DND-41 (cell line): Measurements from ENCODE around the gene ANKRD13D.

Source experiments
- ATAC-seq: fragments of 200-7000 bp; cut with Tn5 transposase; 3 replicates; pipeline ENCODE4 v1.9.1; 2021; ENCODE audit warnings: low read depth; ENCODE audit not compliant: insufficient read depth
- DNase-seq: peaks from one replicate; pipeline ENCODE4 v3.0.0-alpha.2; 2020
- H2AFZ ChIP-seq: 2 replicates; pipeline ENCODE4 v1.6.0; 2012; ENCODE audit warnings: low read depth, low read length
- H3K27ac ChIP-seq: 2 replicates; pipeline ENCODE4 v1.5.1; 2012; ENCODE audit warnings: low read length, inconsistent platforms
- H3K27me3 ChIP-seq: fragments of 200-600 bp; sonication (generic); 2 replicates; pipeline ENCODE4 v1.6.0; 2012; ENCODE audit warnings: low read length, mild to moderate bottlenecking, inconsistent platforms; ENCODE audit not compliant: insufficient read depth, poor library complexity
- H3K36me3 ChIP-seq: 2 replicates; pipeline ENCODE4 v1.5.1; 2012; ENCODE audit warnings: low read length, inconsistent platforms; ENCODE audit not compliant: insufficient read depth
- H3K4me1 ChIP-seq: 2 replicates; pipeline ENCODE4 v1.5.1; 2012; ENCODE audit warnings: mild to moderate bottlenecking, low read length; ENCODE audit not compliant: insufficient read depth
- H3K4me2 ChIP-seq: 2 replicates; pipeline ENCODE4 v1.6.0; 2012; ENCODE audit warnings: mild to moderate bottlenecking, moderate library complexity, low read length, inconsistent platforms; ENCODE audit not compliant: insufficient read depth
- H3K4me3 ChIP-seq, 2 experiments: fragments of 200-600 bp in 1 of 2; shearing (Covaris generic) in 1 of 2; 2 replicates each; pipeline ENCODE4 v1.5.1; 2012 to 2016; ENCODE audit warnings: inconsistent platforms in 2 of 2, low read length in 2 of 2, mild to moderate bottlenecking in 2 of 2, low read depth in 1 of 2, moderate library complexity in 1 of 2
- H3K79me2 ChIP-seq: 2 replicates; pipeline ENCODE4 v1.6.0; 2012; ENCODE audit warnings: low read length, inconsistent platforms; ENCODE audit not compliant: insufficient read depth
- H3K9ac ChIP-seq: 2 replicates; pipeline ENCODE4 v1.6.0; 2012; ENCODE audit warnings: low read depth, mild to moderate bottlenecking, inconsistent platforms, low read length, moderate library complexity
- H3K9me3 ChIP-seq: 2 replicates; pipeline ENCODE4 v1.5.1; 2012; ENCODE audit warnings: low read length, moderate library complexity, mild to moderate bottlenecking, inconsistent platforms; ENCODE audit not compliant: insufficient read depth, severe bottlenecking
- H4K20me1 ChIP-seq: 2 replicates; pipeline ENCODE4 v1.6.0; 2012; ENCODE audit warnings: low read length; ENCODE audit not compliant: insufficient read depth
- CTCF ChIP-seq: IDR thresholded peaks from 2 replicates; pipeline ENCODE4 v1.5.1; 2012; ENCODE audit warnings: borderline replicate concordance, low read length, moderate library complexity, mild to moderate bottlenecking; ENCODE audit not compliant: poor library complexity, severe bottlenecking; ENCODE audit errors: extremely low read depth
- EZH2 ChIP-seq: IDR thresholded peaks from 3 replicates; pipeline ENCODE4 v1.6.1; 2012; ENCODE audit warnings: borderline replicate concordance, low read depth, mild to moderate bottlenecking, moderate library complexity, low read length, inconsistent platforms; ENCODE audit not compliant: severe bottlenecking

ANKRD13D gene

GRCh38 chr11:67345920-67346819, 57.1 kb downstream of the ANKRD13D start:
- no peak overlapping the region for H3K27ac ChIP-seq

GRCh38 chr11:67347964-67348749, 59.1 kb downstream of the ANKRD13D start:
- Histone ChIP-seq H3K4me3 (no peak overlapping the region), H3K4me2 (no peak overlapping the region), H3K36me3 (no peaks in the 10 kb centered on the region; the same call in 1 of the 2 replicates), H2AFZ (no peak overlapping the region), H3K9me3 (no peaks in the 10 kb centered on the region), H3K27me3 (no peaks in the 10 kb centered on the region), H3K4me1 (peaks cover 18% of the 10 kb centered on the region), H4K20me1 (no peaks in the 10 kb centered on the region), H3K27ac (no peak overlapping the region), H3K9ac (no peak overlapping the region; the same call in 1 of the 2 replicates), H3K79me2 (peaks cover 8% of the 10 kb centered on the region)
- no peak for TF ChIP-seq EZH2
- no peak for TF ChIP-seq CTCF
- ATAC-seq (no peak), DNase-seq (no peak)

More at GRCh38 chr11:67345920-67346819, 57.1 kb downstream of the ANKRD13D start:
- H2AFZ ChIP-seq = no peak overlapping the region
- TF ChIP-seq EZH2 (no peak), CTCF (peak; percentile 70)
- H3K36me3 ChIP-seq = no peaks in the 10 kb centered on the region; the same call in 1 of the 2 replicates
- no peaks in the 10 kb centered on the region for H4K20me1 ChIP-seq
- no peak overlapping the region for H3K9ac ChIP-seq
- H3K79me2 ChIP-seq = no peaks in the 10 kb centered on the region
- H3K9me3 ChIP-seq = no peaks in the 10 kb centered on the region
- no peaks in the 10 kb centered on the region; the same call in 1 of the 2 replicates for H3K4me1 ChIP-seq
- peak; percentile 62; the same call in 2 of the 3 replicates for ATAC-seq
- peak; percentile 10 for DNase-seq
- no peaks in the 10 kb centered on the region for H3K27me3 ChIP-seq
- no peak overlapping the region for H3K4me3 ChIP-seq
- no peak overlapping the region for H3K4me2 ChIP-seq

- peaks cover 24% of the 10 kb centered on the region for H3K4me1 ChIP-seq
These were observed 59.9 kb downstream of the ANKRD13D start for GRCh38 chr11:67349036-67349435.

More at GRCh38 chr11:67349036-67349435, 59.9 kb downstream of the ANKRD13D start:
- no peak overlapping the region for H3K4me3 ChIP-seq
- DNase-seq (no peak), ATAC-seq (no peak)
- TF ChIP-seq EZH2 (no peak), CTCF (no peak)
- no peaks in the 10 kb centered on the region for H3K27me3 ChIP-seq
- no peak overlapping the region for H3K4me2 ChIP-seq
- peaks cover 8% of the 10 kb centered on the region for H3K79me2 ChIP-seq
- H3K9me3 ChIP-seq = no peaks in the 10 kb centered on the region
- H3K9ac ChIP-seq = no peak overlapping the region
- no peaks in the 10 kb centered on the region for H4K20me1 ChIP-seq
- H3K27ac ChIP-seq = no peak overlapping the region
- no peak overlapping the region for H2AFZ ChIP-seq
- H3K36me3 ChIP-seq = no peaks in the 10 kb centered on the region; the same call in 1 of the 2 replicates
